ENCODE results near the gene MT1A. TPM values are rescaled to one million over a fixed set of nuclear protein-coding genes. Genes with fewer than 3 reads are reported as not detected.

The MT1A gene
- total RNA-seq, 1 donor from 2014 or later, result not detected

GRCh38 chr16:56630134-56630533, 8.3 kb upstream of the MT1A start:
- DNase-seq (ENCODE audit: extremely low read depth, low read depth, low spot score), result no peak

DNA sequence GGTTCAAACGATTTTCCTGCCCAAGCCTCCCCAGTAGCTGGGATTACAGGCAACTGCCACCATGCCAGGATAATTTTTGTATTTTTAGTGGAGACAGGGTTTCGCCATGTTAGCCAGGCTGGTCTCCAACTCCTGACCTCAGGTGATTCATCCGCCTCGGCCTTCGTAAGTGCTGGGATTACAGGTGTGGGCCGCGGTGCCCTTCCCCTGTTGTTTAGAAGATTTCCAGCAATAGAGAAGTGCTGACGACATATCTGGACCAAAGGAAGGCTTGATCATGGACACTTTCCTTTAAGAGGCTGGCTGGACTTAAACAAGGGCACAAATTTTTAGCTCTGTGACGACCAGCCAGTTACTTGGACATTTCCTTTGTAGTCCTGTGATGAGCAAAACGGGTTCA, 7.3 kb upstream of the MT1A start:
- no peak for DNase-seq (ENCODE audit: extremely low read depth, low read depth, low spot score)

DNA sequence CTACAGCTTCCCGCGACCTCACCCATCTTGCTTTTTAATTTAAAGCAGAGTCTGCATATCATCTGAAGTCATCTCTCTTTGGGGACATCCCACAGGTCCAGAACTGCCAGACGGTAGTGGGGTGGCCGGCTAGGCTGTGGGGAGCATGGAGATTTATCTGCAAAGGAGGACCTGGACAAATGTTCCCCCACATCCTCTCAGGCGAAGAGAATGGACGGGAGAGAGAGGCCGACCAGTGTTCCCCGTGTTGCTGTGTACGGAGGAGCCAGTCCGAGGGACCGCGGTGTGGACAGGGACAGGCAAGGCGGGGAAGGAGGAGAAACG, 6.7 kb upstream of the MT1A start:
- DNase-seq (ENCODE audit: extremely low read depth, low read depth, low spot score), result no peak

- no peak for DNase-seq (ENCODE audit: extremely low read depth, low read depth, low spot score)
These were observed 6.2 kb upstream of the MT1A start, which contains the start of gene MT1M for GRCh38 chr16:56632156-56632847. Gene MT1M, plus strand, starts transcription at chr16:56632659. Its CDS starts 73 bp downstream, at chr16:56632732.

- DNase-seq (ENCODE audit: extremely low read depth, low read depth, low spot score), result no peak
These were observed 5.6 kb upstream of the MT1A start for GRCh38 chr16:56632848-56633365.

- no peak for DNase-seq (ENCODE audit: extremely low read depth, low read depth, low spot score)
These were observed 4.9 kb upstream of the MT1A start for GRCh38 chr16:56633535-56633934.

- DNase-seq (ENCODE audit: extremely low read depth, low read depth, low spot score), result no peak
These were observed 3.6 kb upstream of the MT1A start for GRCh38 chr16:56634715-56635440.

DNA sequence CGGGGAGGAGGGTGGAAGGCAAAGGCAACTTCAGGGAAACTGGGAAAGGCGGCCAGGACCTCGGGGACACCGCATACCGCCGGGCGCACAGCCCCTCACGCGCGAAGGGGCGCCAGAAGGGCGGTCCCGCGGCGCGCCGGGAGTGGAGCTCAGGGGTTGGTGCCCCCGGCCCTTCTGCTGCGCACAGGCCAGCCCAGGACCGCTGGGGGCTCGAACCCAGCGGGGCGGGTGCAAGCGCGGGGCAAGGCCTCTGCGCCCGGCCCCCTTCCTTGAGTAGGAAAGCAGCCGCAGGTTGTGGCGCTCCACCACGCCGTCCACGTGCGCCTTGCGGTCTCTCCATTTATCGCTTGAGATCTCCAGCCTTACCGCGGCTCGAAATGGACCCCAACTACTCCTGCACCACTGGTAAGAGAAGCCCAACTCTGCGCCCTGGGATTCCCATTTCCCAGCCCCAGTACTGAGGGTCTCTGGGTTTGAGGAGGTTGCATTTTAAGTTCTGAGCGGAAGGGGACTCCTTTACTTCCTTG, 3.0 kb upstream of the MT1A start:
- DNase-seq (ENCODE audit: extremely low read depth, low read depth, low spot score), result no peak

DNA sequence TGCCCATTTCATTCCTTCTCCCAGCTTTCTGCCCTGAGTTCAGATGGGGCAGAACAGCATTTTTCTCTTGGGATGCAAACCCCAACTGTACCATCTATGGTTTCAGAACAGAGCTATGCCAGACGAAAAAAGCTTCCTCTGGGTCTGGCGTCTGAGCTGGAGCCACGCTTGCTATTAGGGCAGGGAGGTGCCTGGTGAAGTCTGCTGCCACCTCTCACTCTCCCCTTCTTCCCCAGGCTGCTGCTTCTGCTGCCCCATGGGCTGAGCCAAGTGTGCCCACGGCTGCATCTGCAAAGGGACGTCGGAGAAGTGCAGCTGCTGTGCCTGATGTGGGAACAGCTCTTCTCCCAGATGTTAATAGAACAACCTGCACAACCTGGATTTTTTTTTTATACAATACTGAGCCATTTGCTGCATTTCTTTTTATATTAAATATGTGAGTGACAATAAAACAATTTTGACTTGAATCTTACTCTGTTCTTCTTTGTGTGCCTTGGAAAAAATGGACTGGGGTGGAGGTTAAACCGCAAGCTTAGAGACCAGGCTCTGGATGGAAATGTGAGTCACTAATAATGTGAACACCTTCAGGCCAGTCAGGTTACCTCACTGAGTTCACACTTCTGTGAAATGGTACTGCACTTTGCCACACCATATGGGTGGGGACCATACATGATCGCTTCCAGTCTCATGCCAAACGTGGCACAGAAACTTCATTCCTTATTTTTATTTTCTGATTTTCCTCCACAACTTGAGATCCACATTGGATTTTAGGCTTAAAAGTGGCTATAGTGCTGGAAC, 1.7 kb upstream of the MT1A start:
- no peak for DNase-seq (ENCODE audit: extremely low read depth, low read depth, low spot score)

GRCh38 chr16:56639045-56639444, 579 bp downstream of the MT1A start:
- no peak for DNase-seq (ENCODE audit: extremely low read depth, low read depth, low spot score)

- no peak for DNase-seq (ENCODE audit: extremely low read depth, low read depth, low spot score)
These were observed 1.6 kb downstream of the MT1A start for GRCh38 chr16:56640076-56640475.

DNA sequence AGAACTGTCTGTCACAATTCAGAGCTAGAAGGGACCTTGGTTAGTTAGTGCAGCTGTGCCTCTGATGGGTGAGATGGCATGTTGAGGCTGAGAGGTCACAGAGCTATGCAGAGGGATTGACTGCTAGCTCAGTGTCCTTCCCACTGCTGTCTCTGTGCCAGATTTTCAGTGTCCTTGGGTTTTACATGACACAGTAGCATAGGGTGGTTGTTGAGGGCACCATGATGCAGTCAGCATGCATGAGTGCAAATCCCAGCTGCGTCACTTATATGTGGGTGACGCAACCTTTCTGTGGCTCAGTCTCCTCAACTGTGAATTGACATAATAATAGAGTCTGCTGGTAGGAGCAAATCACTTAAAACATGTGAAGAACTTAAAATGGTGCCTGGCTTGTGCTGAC, 2.7 kb downstream of the MT1A start:
- no peak for DNase-seq (ENCODE audit: extremely low read depth, low read depth, low spot score)

- DNase-seq (ENCODE audit: extremely low read depth, low read depth, low spot score), result no peak
These were observed 4.8 kb downstream of the MT1A start for GRCh38 chr16:56643080-56643778.

DNA sequence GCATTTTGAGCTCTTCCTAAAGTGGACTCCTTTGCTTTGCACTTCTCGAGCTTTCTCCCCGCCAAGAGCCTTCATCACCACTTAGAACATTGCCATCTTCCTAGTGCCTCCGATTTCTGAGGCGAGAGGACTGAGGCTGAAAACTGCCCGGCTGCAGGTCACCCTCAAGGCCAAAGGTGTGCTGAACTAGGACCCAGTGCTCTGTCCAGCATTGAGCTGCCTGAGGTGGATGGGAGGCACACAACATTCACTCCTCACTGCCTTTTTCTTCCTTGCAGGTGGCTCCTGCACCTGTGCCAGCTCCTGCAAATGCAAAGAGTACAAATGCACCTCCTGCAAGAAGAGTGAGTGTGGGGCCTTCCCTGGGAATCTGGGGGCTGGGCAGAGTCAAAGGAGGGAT, 5.4 kb downstream of the MT1A start:
- no peak for DNase-seq (ENCODE audit: extremely low read depth, low read depth, low spot score)

DNA sequence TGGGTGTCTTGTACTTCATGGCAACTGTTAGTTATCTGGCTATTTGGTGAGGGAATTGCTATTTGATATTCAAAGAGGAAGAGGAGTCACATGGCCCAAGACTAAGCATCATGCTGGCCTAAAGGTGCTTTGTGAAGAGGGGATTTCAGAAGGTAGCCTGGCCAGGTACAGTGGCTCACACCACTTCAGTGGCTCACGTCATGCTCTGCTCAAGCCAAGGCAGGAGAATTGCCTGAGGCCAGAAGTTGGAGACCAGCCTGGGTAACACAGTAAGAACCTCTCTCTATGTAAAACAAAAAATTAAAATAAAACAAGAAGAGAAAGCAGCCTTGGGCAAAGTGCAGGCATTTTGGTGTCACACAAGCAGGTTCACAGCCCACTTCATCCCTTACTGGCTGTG, 6.8 kb downstream of the MT1A start:
- no peak for DNase-seq (ENCODE audit: extremely low read depth, low read depth, low spot score)

DNA sequence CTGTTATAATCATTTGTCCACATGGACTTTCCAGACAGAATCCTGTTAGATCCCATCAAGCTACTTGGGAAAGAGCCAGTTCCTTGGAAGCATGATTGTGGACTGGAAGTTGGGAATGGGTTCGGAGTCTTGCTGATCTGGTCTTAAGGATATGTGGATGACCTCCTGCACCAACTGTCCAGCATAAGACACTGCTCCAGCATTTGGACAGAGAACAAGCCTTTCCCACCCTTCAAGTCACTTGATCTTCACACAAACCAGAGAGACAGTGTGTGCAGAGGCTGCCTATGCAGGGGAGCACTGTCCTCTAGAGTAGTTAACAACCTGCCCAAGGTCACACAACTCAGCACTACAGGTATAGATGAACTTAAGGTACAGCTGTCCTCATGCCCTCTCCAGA, 7.4 kb downstream of the MT1A start:
- DNase-seq (ENCODE audit: extremely low read depth, low read depth, low spot score), result no peak

DNA sequence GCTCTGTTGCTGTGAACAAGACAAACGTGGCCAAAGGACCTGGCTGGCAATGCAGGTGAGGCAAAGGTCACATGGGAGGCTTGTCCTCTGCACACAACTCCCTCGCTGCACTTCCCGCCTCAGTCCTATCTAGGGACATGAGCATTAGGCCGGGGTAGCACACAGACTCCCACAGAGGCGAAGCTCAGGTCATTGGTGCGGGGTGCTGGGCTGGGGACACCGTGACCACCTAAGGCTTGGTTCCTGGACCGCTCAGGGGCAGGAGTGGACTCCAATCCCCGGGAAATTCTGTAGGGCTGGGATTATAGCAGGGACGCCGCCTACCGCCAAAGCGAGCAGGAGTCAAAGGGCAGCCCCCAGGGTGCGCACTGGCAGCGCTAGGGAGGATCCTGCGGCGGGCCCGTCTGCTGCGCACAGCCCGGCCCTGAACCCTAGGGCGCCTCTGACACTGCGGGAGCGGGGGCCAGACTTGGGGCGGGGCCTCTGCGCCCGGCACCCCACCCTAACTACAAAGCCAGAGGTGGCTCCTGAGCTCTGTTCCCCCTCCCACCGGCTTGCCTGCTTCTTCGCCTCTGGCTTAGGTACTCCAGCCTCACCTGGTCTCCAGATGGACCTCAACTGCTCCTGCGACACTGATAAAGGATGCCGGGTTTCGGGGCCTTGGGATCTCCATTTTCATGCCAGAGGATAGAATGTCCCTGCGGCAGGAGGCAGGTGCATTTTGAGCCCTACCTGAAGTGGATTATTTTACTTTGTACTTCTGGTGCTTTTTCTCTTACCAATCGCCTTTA, 9.4 kb downstream of the MT1A start:
- DNase-seq (ENCODE audit: extremely low read depth, low read depth, low spot score), result no peak

GRCh38 chr16:56649271-56649670, 10.8 kb downstream of the MT1A start:
- DNase-seq (ENCODE audit: extremely low read depth, low read depth, low spot score), result no peak

DNA sequence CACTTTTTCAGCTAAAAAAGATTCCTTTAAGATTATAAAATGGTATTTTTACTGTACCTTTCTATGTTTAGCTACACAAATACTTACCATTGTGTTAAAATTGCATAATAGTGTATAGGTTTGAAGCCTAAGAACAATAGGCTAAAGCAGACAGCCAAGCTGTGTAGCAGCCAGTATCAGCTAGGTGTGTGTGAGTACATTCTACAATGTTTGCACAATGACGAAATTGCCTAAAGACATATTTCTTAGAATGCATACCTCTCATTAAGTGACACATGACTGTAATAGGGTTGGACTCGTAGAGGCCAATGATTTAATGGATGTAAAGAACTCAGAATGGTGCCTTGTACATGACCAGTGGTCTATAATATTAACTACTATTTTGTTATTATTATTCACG, 11.4 kb downstream of the MT1A start:
- no peak for DNase-seq (ENCODE audit: extremely low read depth, low read depth, low spot score)

DNA sequence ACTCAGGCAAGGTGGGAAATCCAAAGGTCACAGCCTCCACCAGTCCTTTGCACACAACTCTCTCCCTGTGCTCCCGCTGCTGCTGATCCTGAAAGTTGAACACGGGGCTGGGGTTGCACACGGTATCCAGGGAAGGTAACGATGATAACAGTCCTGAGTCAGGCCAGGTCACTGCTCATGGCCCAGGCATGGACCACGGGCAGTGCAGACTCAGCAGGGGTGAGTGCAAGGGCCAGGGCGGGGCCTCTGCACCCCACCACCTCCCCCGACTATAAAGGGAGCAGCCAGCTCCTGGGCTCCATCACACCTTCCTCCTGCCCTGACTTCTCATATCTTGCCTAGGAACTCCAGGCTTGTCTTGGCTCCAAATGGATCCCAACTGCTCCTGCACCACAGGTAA, 13.1 kb downstream of the MT1A start, which contains the start of gene MT1B:
Gene MT1B, plus strand, starts transcription at position 301 of the 400 bp plus-strand sequence. Its CDS starts 68 bp downstream, at position 369.
- no peak for DNase-seq (ENCODE audit: extremely low read depth, low read depth, low spot score)

Data from glomerular endothelial cell (primary cell).